ENCODE measurements around the gene ANTKMT.

DNA sequence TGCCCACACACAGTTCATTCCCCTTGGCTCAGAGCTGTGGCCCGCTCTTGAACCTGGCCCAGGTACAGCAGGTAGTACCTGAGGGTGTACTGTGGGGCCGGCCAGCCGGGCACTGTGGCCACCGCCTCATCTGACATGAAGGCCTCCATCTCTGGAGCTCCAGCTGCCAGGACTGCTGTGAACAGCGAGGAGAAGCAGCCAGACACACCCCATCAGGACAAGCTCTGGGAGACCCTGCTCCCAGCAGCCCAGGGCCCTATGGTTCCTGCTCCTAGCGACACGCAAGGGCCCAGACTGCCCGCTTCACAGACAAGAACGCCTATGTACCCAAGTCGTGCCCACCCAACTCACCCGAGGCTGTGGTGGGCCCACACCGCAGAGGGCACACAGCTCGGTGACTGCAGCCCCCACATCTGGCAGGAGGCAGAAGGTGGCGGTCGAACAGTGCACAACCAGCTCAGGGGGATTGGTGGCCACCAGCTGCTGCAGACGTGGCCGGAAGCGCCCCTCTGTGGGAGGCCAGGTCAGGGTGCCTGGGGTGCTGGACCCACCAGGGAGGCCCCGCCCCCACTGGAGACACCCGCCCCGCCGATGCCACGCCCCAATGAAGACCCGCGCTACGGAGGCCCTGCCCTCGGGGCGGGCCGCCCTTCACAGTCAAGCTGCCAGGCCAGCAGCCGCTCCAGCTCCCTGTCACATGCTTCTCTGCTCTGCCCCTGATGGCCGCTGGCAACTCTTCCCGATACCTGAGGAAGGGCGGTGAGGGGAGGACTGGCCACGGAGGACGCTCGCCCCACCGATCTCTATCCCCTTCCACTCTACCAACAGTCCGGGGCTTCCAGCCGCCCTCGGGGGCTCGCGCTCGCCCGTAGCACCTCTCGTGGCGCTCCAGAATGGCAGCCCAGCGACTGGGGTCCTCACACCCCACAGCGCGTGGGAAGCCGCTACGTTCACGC, 41.8 kb upstream of the ANTKMT start:
- TF ChIP-seq, protein P1, sequence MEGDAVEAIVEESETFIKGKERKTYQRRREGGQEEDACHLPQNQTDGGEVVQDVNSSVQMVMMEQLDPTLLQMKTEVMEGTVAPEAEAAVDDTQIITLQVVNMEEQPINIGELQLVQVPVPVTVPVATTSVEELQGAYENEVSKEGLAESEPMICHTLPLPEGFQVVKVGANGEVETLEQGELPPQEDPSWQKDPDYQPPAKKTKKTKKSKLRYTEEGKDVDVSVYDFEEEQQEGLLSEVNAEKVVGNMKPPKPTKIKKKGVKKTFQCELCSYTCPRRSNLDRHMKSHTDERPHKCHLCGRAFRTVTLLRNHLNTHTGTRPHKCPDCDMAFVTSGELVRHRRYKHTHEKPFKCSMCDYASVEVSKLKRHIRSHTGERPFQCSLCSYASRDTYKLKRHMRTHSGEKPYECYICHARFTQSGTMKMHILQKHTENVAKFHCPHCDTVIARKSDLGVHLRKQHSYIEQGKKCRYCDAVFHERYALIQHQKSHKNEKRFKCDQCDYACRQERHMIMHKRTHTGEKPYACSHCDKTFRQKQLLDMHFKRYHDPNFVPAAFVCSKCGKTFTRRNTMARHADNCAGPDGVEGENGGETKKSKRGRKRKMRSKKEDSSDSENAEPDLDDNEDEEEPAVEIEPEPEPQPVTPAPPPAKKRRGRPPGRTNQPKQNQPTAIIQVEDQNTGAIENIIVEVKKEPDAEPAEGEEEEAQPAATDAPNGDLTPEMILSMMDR (IDR thresholded peaks at IDR 0.05), result no peak
- no peak; the same call in 1 of the 2 replicates for TF ChIP-seq POLR2AphosphoS5 (IDR thresholded peaks at IDR 0.05; ENCODE audit: low read depth, low read length)
- TF ChIP-seq, protein P2, sequence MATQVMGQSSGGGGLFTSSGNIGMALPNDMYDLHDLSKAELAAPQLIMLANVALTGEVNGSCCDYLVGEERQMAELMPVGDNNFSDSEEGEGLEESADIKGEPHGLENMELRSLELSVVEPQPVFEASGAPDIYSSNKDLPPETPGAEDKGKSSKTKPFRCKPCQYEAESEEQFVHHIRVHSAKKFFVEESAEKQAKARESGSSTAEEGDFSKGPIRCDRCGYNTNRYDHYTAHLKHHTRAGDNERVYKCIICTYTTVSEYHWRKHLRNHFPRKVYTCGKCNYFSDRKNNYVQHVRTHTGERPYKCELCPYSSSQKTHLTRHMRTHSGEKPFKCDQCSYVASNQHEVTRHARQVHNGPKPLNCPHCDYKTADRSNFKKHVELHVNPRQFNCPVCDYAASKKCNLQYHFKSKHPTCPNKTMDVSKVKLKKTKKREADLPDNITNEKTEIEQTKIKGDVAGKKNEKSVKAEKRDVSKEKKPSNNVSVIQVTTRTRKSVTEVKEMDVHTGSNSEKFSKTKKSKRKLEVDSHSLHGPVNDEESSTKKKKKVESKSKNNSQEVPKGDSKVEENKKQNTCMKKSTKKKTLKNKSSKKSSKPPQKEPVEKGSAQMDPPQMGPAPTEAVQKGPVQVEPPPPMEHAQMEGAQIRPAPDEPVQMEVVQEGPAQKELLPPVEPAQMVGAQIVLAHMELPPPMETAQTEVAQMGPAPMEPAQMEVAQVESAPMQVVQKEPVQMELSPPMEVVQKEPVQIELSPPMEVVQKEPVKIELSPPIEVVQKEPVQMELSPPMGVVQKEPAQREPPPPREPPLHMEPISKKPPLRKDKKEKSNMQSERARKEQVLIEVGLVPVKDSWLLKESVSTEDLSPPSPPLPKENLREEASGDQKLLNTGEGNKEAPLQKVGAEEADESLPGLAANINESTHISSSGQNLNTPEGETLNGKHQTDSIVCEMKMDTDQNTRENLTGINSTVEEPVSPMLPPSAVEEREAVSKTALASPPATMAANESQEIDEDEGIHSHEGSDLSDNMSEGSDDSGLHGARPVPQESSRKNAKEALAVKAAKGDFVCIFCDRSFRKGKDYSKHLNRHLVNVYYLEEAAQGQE (IDR thresholded peaks at IDR 0.05; ENCODE audit: insufficient read depth in 1 of 2, low read depth in 2 of 2, low read length in 1 of 2), result no peak

Measured in Panc1 (cell line).